Measurements from ENCODE around the gene LHFPL6.

GRCh38 chr13:39345982-39346381 lies 257.0 kb downstream of the LHFPL6 start:
- TF ChIP-seq CTCF (IDR thresholded peaks at IDR 0.05; ENCODE audit: insufficient read depth, low read depth, low read length) (no peak), EZH2 (IDR thresholded peaks at IDR 0.05; ENCODE audit: insufficient read depth, low read length) (no peak)

Data from astrocyte (in vitro differentiated cells and primary cell).